Measurements from ENCODE around the gene KLK5. TPM values are rescaled to one million over a fixed set of nuclear protein-coding genes. Genes with fewer than 3 reads are reported as not detected.

The KLK5 gene
- total and polyA plus RNA-seq, 12 donors, result not detected

GRCh38 chr19:50980208-50980607, 27.4 kb upstream of the KLK5 start:
- H3K36me3 ChIP-seq, result no peaks in the 10 kb centered on the region
- peaks cover 0 to 59% (median 44%) of the 10 kb centered on the region in 7 donors for H3K27me3 ChIP-seq
- ATAC-seq (no peak), DNase-seq (no peak)
- no peaks in the 10 kb centered on the region for H3K4me1 ChIP-seq
- intact Hi-C loops (cut with DNase I), result no loop called here
- no peak overlapping the region for H3K27ac ChIP-seq
- H3K4me3 ChIP-seq, result no peak overlapping the region
- no peaks in the 10 kb centered on the region for H3K9me3 ChIP-seq
- no peak for TF ChIP-seq CTCF (IDR thresholded peaks at IDR 0.05)
- WGBS, 2 donors, result 55 to 57% methylated on average over 13 of the region's 13 CpGs

GRCh38 chr19:50979758-50980157, 26.9 kb upstream of the KLK5 start:
- no peak for DNase-seq

GRCh38 chr19:50978772-50979390, 26.0 kb upstream of the KLK5 start:
- no peak for TF ChIP-seq CTCF (IDR thresholded peaks at IDR 0.05)
- 66 to 75% methylated on average over 5 of the region's 5 CpGs for WGBS, 2 donors
- ATAC-seq, result no peak
- Histone ChIP-seq H3K9me3 (no peaks in the 10 kb centered on the region), H3K4me3 (no peak overlapping the region), H3K27ac (no peak overlapping the region), H3K36me3 (no peaks in the 10 kb centered on the region), H3K27me3 (peaks cover 0 to 50% (median 37%) of the 10 kb centered on the region in 7 donors), H3K4me1 (no peaks in the 10 kb centered on the region)
- intact Hi-C loops (cut with DNase I), result no loop called here
- DNase-seq, result no peak

More at GRCh38 chr19:50979758-50980157, 26.9 kb upstream of the KLK5 start:
- no peaks in the 10 kb centered on the region for H3K9me3 ChIP-seq
- H3K36me3 ChIP-seq, result no peaks in the 10 kb centered on the region
- peaks cover 0 to 59% (median 44%) of the 10 kb centered on the region in 7 donors for H3K27me3 ChIP-seq
- 35 to 39% methylated on average over 8 of the region's 8 CpGs for WGBS, 2 donors
- no peak for TF ChIP-seq CTCF (IDR thresholded peaks at IDR 0.05)
- no peaks in the 10 kb centered on the region for H3K4me1 ChIP-seq
- no peak for ATAC-seq
- no peak overlapping the region for H3K27ac ChIP-seq
- H3K4me3 ChIP-seq, result no peak overlapping the region
- intact Hi-C loops (cut with DNase I), result no loop called here

- 61 to 68% methylated on average over 4 of the region's 4 CpGs for WGBS, 2 donors
- DNase-seq (no peak), ATAC-seq (no peak)
- Histone ChIP-seq H3K4me1 (no peaks in the 10 kb centered on the region), H3K36me3 (no peaks in the 10 kb centered on the region), H3K27me3 (peaks cover 0 to 52% (median 33%) of the 10 kb centered on the region in 7 donors), H3K27ac (no peak overlapping the region), H3K9me3 (no peaks in the 10 kb centered on the region), H3K4me3 (no peak overlapping the region)
- no peak for TF ChIP-seq CTCF (IDR thresholded peaks at IDR 0.05)
- intact Hi-C loops (cut with DNase I), result no loop called here
Observed at GRCh38 chr19:50977626-50978025, 24.8 kb upstream of the KLK5 start.
